Upper lobe of right lung (tissue), 1 donor: ENCODE measurements around the gene SKP2. TPM values are rescaled to one million over a fixed set of nuclear protein-coding genes. Genes with fewer than 3 reads are reported as not detected.

Experiments
- ATAC-seq: fragments of 200-7000 bp; cut with Tn5 transposase; one replicate; pipeline ENCODE4 v1.9.1; 2020; ENCODE audit warnings: mild to moderate bottlenecking, moderate library complexity
- DNase-seq: peaks from one replicate; pipeline ENCODE4 v3.0.0-alpha.2; 2020
- H3K27ac ChIP-seq: fragments of 200-600 bp; one replicate; pipeline ENCODE4 v1.8.0; 2022
- H3K27me3 ChIP-seq: fragments of 200-600 bp; one replicate; pipeline ENCODE4 v1.8.0; 2022; ENCODE audit warnings: mild to moderate bottlenecking
- H3K36me3 ChIP-seq: fragments of 200-600 bp; one replicate; pipeline ENCODE4 v1.8.0; 2022
- H3K4me1 ChIP-seq: fragments of 200-600 bp; one replicate; pipeline ENCODE4 v1.8.0; 2022
- H3K4me3 ChIP-seq: fragments of 200-600 bp; one replicate; pipeline ENCODE4 v1.8.0; 2022; ENCODE audit warnings: mild to moderate bottlenecking
- H3K9me3 ChIP-seq: fragments of 200-600 bp; one replicate; pipeline ENCODE4 v1.8.0; 2022
- intact Hi-C: fragments of 100-400 bp; cut with DNase I; formaldehyde crosslinking; loops from one replicate; pipeline ENCODE4 v1.11.0; 2022
- total RNA-seq: library from RNA; stranded (reverse); fragmentation: NEBNext Ultra II Directional; extraction: Animal tissue kit (Norgen Biotek cat#: 25700); gene quantifications from one replicate; pipeline ENCODE4 v1.2.1, GENCODE V29; 2021
- TF ChIP-seq, protein P1 (sequence below): fragments of 200-600 bp; IDR thresholded peaks from one replicate; pipeline ENCODE4 v1.8.0; 2022; ENCODE audit warnings: antibody characterized with exemption
- donor health status: DM: no; HTN: yes; CAD: no; lungs with severe emphysema.

The SKP2 gene
- total RNA-seq, 1 donor from 2014 or later: 12.1 TPM

DNA sequence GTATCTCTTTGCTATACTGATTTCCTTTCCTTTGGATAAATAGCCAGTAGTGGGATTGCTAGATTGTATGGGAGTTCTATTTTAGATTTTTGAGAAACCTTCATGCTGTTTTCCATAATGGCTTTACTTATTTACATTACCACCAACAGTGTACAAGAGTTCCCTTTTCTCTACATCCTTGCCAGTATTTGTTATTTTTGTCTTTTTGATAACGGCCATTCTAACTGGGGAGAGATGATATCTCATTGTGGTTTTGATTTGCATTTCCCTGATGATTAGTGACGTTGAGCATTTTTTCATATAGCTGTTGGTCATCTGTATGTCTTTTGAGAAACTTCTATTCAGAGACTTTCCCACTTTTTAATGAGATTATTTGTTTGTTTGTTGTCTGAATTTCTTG is 64.0 kb downstream of the SKP2 start:
- H3K4me3 ChIP-seq: no peak overlapping the region
- H3K27me3 ChIP-seq: no peaks in the 10 kb centered on the region
- DNase-seq (no peak), ATAC-seq (no peak)
- no peaks in the 10 kb centered on the region for H3K4me1 ChIP-seq
- intact Hi-C loops: no loop called here
- TF ChIP-seq, protein P1, sequence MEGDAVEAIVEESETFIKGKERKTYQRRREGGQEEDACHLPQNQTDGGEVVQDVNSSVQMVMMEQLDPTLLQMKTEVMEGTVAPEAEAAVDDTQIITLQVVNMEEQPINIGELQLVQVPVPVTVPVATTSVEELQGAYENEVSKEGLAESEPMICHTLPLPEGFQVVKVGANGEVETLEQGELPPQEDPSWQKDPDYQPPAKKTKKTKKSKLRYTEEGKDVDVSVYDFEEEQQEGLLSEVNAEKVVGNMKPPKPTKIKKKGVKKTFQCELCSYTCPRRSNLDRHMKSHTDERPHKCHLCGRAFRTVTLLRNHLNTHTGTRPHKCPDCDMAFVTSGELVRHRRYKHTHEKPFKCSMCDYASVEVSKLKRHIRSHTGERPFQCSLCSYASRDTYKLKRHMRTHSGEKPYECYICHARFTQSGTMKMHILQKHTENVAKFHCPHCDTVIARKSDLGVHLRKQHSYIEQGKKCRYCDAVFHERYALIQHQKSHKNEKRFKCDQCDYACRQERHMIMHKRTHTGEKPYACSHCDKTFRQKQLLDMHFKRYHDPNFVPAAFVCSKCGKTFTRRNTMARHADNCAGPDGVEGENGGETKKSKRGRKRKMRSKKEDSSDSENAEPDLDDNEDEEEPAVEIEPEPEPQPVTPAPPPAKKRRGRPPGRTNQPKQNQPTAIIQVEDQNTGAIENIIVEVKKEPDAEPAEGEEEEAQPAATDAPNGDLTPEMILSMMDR: no peak
- H3K27ac ChIP-seq: no peak overlapping the region
- no peaks in the 10 kb centered on the region for H3K9me3 ChIP-seq
- peaks cover 61% of the 10 kb centered on the region for H3K36me3 ChIP-seq

DNA sequence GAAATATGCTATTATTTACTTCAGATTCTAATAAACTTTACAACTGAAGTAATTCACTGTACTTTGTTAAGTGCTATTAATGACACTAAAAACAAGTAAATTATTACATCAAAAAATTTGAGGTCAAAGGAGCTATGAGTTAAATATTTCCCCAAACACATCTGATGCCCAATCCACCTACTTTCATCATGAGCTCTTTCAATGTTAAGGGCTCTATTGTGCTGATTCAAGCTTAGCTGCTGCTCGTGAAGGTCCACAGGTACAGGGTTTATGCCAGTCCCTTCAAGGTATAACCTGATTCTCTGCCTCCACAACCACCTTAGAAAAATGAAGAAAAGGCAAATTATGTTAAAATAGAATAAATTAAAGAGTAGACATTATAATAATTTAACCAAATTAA is 65.7 kb downstream of the SKP2 start:
- intact Hi-C loops: no loop called here
- TF ChIP-seq, protein P1: no peak
- peaks cover 57% of the 10 kb centered on the region for H3K36me3 ChIP-seq

DNA sequence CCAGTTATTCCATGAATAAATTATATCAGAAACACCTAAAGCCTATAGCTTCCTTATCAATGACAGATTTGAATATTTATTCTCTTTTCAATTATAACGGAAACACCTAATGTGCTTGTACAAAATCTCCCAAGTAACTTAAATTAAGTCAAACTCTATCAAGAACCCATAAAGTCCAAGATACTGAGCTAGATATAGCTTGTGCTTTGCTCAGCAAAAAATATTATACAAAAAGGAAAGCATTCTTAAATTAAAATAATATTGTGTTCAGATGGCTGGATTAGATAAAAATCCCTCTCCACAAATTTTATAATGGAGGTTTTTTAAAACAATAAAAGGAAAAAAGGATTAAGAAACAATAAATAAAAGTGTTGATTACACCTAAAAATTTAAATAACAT is 66.1 kb downstream of the SKP2 start:
- ATAC-seq (no peak), DNase-seq (no peak)
- H3K27ac ChIP-seq: no peak overlapping the region
- H3K4me3 ChIP-seq: no peak overlapping the region
- no peaks in the 10 kb centered on the region for H3K4me1 ChIP-seq
- peaks cover 53% of the 10 kb centered on the region for H3K36me3 ChIP-seq
- no peaks in the 10 kb centered on the region for H3K9me3 ChIP-seq
- intact Hi-C loops: no loop called here
- no peaks in the 10 kb centered on the region for H3K27me3 ChIP-seq
- TF ChIP-seq, protein P1: no peak

More for the DNA sequence above, 65.7 kb downstream of the SKP2 start:
- H3K27ac ChIP-seq: no peak overlapping the region
- no peak for ATAC-seq
- no peaks in the 10 kb centered on the region for H3K27me3 ChIP-seq
- no peak overlapping the region for H3K4me3 ChIP-seq
- H3K9me3 ChIP-seq: no peaks in the 10 kb centered on the region
- DNase-seq: no peak
- H3K4me1 ChIP-seq: no peaks in the 10 kb centered on the region

DNA sequence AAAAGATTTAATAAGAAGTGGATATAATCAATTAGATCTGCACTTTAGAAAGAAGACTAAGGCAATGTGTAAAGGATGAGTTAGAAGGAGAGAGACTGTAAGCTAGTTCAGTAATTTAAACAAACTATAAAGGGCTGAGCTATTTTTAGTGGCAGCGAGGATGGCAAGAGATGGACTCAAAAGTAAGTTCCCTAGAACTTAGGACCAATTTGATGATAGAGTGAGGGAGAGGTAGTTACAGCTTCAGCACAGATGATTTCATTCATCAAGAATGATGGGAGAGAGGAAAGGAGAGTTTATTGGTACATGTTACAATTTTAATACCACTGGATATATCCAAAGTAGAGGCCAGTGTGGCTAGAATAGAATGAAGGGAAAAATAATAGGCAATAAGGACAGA is 70.7 kb downstream of the SKP2 start:
- no peaks in the 10 kb centered on the region for H3K27me3 ChIP-seq

DNA sequence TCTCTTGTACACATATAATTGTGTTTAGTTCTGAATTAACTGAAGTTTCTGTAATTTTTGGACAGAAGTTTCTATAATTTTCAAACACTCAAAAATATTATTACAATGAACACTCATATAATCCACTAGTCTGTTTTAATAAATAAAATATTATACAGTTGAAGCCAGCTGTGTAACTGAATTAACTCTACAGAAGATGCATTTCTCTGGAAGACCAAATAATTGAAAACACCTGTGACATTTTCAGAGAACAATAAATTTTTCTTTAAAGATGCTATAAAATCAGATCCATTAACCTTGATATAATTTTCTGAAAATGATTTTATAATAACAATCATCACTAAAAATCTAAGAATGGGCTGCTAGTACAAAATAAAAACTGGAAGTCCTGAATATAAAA is 75.1 kb downstream of the SKP2 start:
- Histone ChIP-seq H3K27me3 (no peaks in the 10 kb centered on the region), H3K9me3 (no peaks in the 10 kb centered on the region), H3K4me1 (peaks cover 3% of the 10 kb centered on the region), H3K4me3 (no peak overlapping the region), H3K27ac (no peak overlapping the region), H3K36me3 (peaks cover 15% of the 10 kb centered on the region)
- TF ChIP-seq, protein P1: no peak
- DNase-seq (no peak), ATAC-seq (no peak)
- intact Hi-C loops: no loop called here

More for the DNA sequence above, 70.7 kb downstream of the SKP2 start:
- Histone ChIP-seq H3K4me1 (no peaks in the 10 kb centered on the region), H3K4me3 (no peak overlapping the region), H3K36me3 (peaks cover 54% of the 10 kb centered on the region), H3K27ac (no peak overlapping the region), H3K9me3 (no peaks in the 10 kb centered on the region)
- ATAC-seq (no peak), DNase-seq (no peak)
- intact Hi-C loops: no loop called here
- TF ChIP-seq, protein P1: no peak

DNA sequence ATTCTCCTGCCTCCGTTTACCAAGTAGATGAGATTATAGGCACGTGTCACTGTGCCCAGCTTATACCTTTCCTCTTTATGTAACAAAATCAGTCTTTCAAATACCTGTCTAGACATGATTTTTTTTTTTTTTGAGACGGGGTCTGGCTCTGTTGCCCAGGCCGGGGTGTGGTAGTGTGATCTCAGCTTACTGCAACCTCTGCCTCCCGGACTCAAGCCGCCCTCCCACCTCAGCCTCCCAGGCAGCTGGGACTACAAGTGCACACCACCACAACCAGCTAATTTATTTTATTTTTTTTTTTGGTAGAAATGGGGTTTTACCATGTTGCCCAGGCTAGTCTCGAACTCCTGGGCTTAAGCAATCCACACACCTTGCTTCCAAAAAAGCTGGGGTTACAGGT is 76.6 kb downstream of the SKP2 start:
- ATAC-seq: no peak
- intact Hi-C loops: no loop called here
- no peak for DNase-seq
- peaks cover 3% of the 10 kb centered on the region for H3K4me1 ChIP-seq
- H3K36me3 ChIP-seq: peaks cover 15% of the 10 kb centered on the region
- no peaks in the 10 kb centered on the region for H3K27me3 ChIP-seq
- TF ChIP-seq, protein P1: no peak
- H3K27ac ChIP-seq: no peak overlapping the region
- no peak overlapping the region for H3K4me3 ChIP-seq
- H3K9me3 ChIP-seq: no peaks in the 10 kb centered on the region
